OCI-LY3 (cell line): ENCODE data around the gene NFATC3.

Experiments
- CTCF ChIP-seq: fragments of 200-600, 300-600 bp; sonication (generic); IDR thresholded peaks from 2 replicates; pipeline ENCODE4 v1.5.1; 2014; ENCODE audit warnings: antibody characterized with exemption, low read length, low read depth
- EZH2phosphoT487 ChIP-seq: fragments of 200-600 bp; shearing (Covaris generic); IDR thresholded peaks from 2 replicates; pipeline ENCODE4 v1.6.1; 2018; ENCODE audit warnings: antibody characterized with exemption, mixed run types, low read depth

- TF ChIP-seq CTCF (no peak), EZH2phosphoT487 (no peak)
These were observed 167.2 kb downstream of the NFATC3 start for GRCh38 chr16:68252383-68252782.
